HG02588 (cell line): Measurements from ENCODE around the gene RXFP3.
"Not testable (repeated sequence)": the region's sequence is repeated elsewhere in the genome, so short reads cannot be mapped to it uniquely, and the experiment has no call there.

Experiments
- ATAC-seq: cut with Tn5 transposase; IDR thresholded peaks from one replicate; pipeline ENCODE4 v1.9.1; 2021; ENCODE audit warnings: mild to moderate bottlenecking, moderate library complexity; ENCODE audit not compliant: unreplicated experiment

RXFP3 gene

GRCh38 chr5:33933723-33934169 is 2.4 kb upstream of the RXFP3 start:
- peak; percentile 76 for ATAC-seq

- peak; percentile 9 for ATAC-seq
Measured at GRCh38 chr5:33934176-33934575, 2.0 kb upstream of the RXFP3 start.

GRCh38 chr5:33936004-33936380 is 194 bp upstream of the RXFP3 start:
- no peak for ATAC-seq

- ATAC-seq, result no peak
Measured at GRCh38 chr5:33937017-33937706, 976 bp downstream of the RXFP3 start.

- no peak for ATAC-seq
Measured at GRCh38 chr5:33937707-33938506, 1.7 kb downstream of the RXFP3 start.

- no peak for ATAC-seq
Measured at GRCh38 chr5:33938507-33938796, 2.3 kb downstream of the RXFP3 start.

GRCh38 chr5:33938881-33939280 is 2.7 kb downstream of the RXFP3 start:
- ATAC-seq, result no peak

GRCh38 chr5:33939556-33940262 is 3.5 kb downstream of the RXFP3 start:
- no peak for ATAC-seq

- no peak for ATAC-seq
Measured at GRCh38 chr5:33941090-33941489, 4.9 kb downstream of the RXFP3 start.

- ATAC-seq, result no peak
Measured at GRCh38 chr5:33944543-33945132, 8.5 kb downstream of the RXFP3 start.

GRCh38 chr5:33952175-33952574 is 16.0 kb downstream of the RXFP3 start:
- ATAC-seq, result not testable (repeated sequence)

GRCh38 chr5:33957577-33958150 is 21.5 kb downstream of the RXFP3 start:
- ATAC-seq, result no peak

- ATAC-seq, result no peak
Measured at GRCh38 chr5:33958176-33958575, 22.0 kb downstream of the RXFP3 start.

- no peak for ATAC-seq
Measured at GRCh38 chr5:33964132-33964700, 28.0 kb downstream of the RXFP3 start.

GRCh38 chr5:33966805-33967204 is 30.6 kb downstream of the RXFP3 start:
- no peak for ATAC-seq

GRCh38 chr5:33968211-33969005 is 32.2 kb downstream of the RXFP3 start:
- no peak for ATAC-seq

- ATAC-seq, result peak; percentile 65
Measured at GRCh38 chr5:33969572-33970452, 33.6 kb downstream of the RXFP3 start.

GRCh38 chr5:33973271-33973670 is 37.1 kb downstream of the RXFP3 start:
- ATAC-seq, result no peak

- ATAC-seq, result no peak
Measured at GRCh38 chr5:33975852-33976251, 39.7 kb downstream of the RXFP3 start.
